Stimulated activated naive CD8-positive, alpha-beta T cell treated with anti-CD3 and anti-CD28 coated beads, Interleukin-15, Interleukin-2, amounts not matched to agents 100 ng/mL and 50 ng/mL, for 24 hours (primary cell): ENCODE measurements around the gene SMIM41.

ENCODE experiments used
- H3K27ac Mint-ChIP-seq: one replicate; pipeline ENCODE4 v1.8.0; 2021; ENCODE audit warnings: mild to moderate bottlenecking, mixed read lengths
- H3K27me3 Mint-ChIP-seq: one replicate; pipeline ENCODE4 v1.8.0; 2021; ENCODE audit warnings: mixed read lengths
- H3K36me3 Mint-ChIP-seq: one replicate; pipeline ENCODE4 v1.8.0; 2021; ENCODE audit warnings: low read depth, mixed read lengths
- H3K4me1 Mint-ChIP-seq: one replicate; pipeline ENCODE4 v1.8.0; 2021; ENCODE audit warnings: low read depth, mixed read lengths
- H3K4me3 Mint-ChIP-seq: one replicate; pipeline ENCODE4 v1.8.0; 2021; ENCODE audit warnings: mild to moderate bottlenecking, mixed read lengths
- H3K9me3 Mint-ChIP-seq: one replicate; pipeline ENCODE4 v1.8.0; 2021; ENCODE audit warnings: mixed read lengths

The SMIM41 gene

GRCh38 chr12:52056801-52057637 is 22.5 kb upstream of the SMIM41 start:
- Mint-ChIP-seq H3K4me3 (no peak overlapping the region), H3K27me3 (no peaks in the 10 kb centered on the region), H3K27ac (peak overlapping the region; percentile 16), H3K4me1 (peaks cover 2% of the 10 kb centered on the region), H3K36me3 (peaks cover 45% of the 10 kb centered on the region), H3K9me3 (no peaks in the 10 kb centered on the region)

GRCh38 chr12:52057638-52058576 is 21.6 kb upstream of the SMIM41 start:
- no peaks in the 10 kb centered on the region for H3K9me3 Mint-ChIP-seq
- peaks cover 36% of the 10 kb centered on the region for H3K36me3 Mint-ChIP-seq
- peaks cover 2% of the 10 kb centered on the region for H3K4me1 Mint-ChIP-seq
- H3K27ac Mint-ChIP-seq: no peak overlapping the region
- no peaks in the 10 kb centered on the region for H3K27me3 Mint-ChIP-seq
- no peak overlapping the region for H3K4me3 Mint-ChIP-seq

- Mint-ChIP-seq H3K4me3 (no peak overlapping the region), H3K27ac (no peak overlapping the region), H3K36me3 (peaks cover 33% of the 10 kb centered on the region), H3K27me3 (no peaks in the 10 kb centered on the region), H3K4me1 (no peaks in the 10 kb centered on the region), H3K9me3 (no peaks in the 10 kb centered on the region)
Measured at GRCh38 chr12:52058631-52059361, 20.7 kb upstream of the SMIM41 start.

- H3K4me3 Mint-ChIP-seq: no peak overlapping the region
- no peaks in the 10 kb centered on the region for H3K4me1 Mint-ChIP-seq
- H3K36me3 Mint-ChIP-seq: peaks cover 27% of the 10 kb centered on the region
- H3K27me3 Mint-ChIP-seq: no peaks in the 10 kb centered on the region
- no peak overlapping the region for H3K27ac Mint-ChIP-seq
- no peaks in the 10 kb centered on the region for H3K9me3 Mint-ChIP-seq
Measured at GRCh38 chr12:52059582-52060497, 19.7 kb upstream of the SMIM41 start.

- Mint-ChIP-seq H3K9me3 (no peaks in the 10 kb centered on the region), H3K27ac (no peak overlapping the region), H3K36me3 (peaks cover 27% of the 10 kb centered on the region), H3K4me3 (no peak overlapping the region), H3K27me3 (no peaks in the 10 kb centered on the region), H3K4me1 (no peaks in the 10 kb centered on the region)
Measured at GRCh38 chr12:52060498-52061177, 18.9 kb upstream of the SMIM41 start.

GRCh38 chr12:52061470-52062166 is 17.9 kb upstream of the SMIM41 start:
- peaks cover 3% of the 10 kb centered on the region for H3K4me1 Mint-ChIP-seq
- no peak overlapping the region for H3K4me3 Mint-ChIP-seq
- no peaks in the 10 kb centered on the region for H3K9me3 Mint-ChIP-seq
- no peak overlapping the region for H3K27ac Mint-ChIP-seq
- H3K36me3 Mint-ChIP-seq: peaks cover 23% of the 10 kb centered on the region
- no peaks in the 10 kb centered on the region for H3K27me3 Mint-ChIP-seq

GRCh38 chr12:52062167-52063081 is 17.1 kb upstream of the SMIM41 start:
- H3K4me1 Mint-ChIP-seq: peaks cover 6% of the 10 kb centered on the region
- peaks cover 16% of the 10 kb centered on the region for H3K36me3 Mint-ChIP-seq
- no peak overlapping the region for H3K27ac Mint-ChIP-seq
- no peaks in the 10 kb centered on the region for H3K27me3 Mint-ChIP-seq
- H3K4me3 Mint-ChIP-seq: no peak overlapping the region
- H3K9me3 Mint-ChIP-seq: no peaks in the 10 kb centered on the region

GRCh38 chr12:52063082-52063924 is 16.2 kb upstream of the SMIM41 start:
- Mint-ChIP-seq H3K27ac (no peak overlapping the region), H3K4me3 (no peak overlapping the region), H3K9me3 (no peaks in the 10 kb centered on the region), H3K27me3 (no peaks in the 10 kb centered on the region), H3K4me1 (peaks cover 6% of the 10 kb centered on the region), H3K36me3 (peaks cover 7% of the 10 kb centered on the region)

GRCh38 chr12:52063981-52064649 is 15.4 kb upstream of the SMIM41 start:
- Mint-ChIP-seq H3K4me1 (peaks cover 9% of the 10 kb centered on the region), H3K9me3 (no peaks in the 10 kb centered on the region), H3K4me3 (no peak overlapping the region), H3K36me3 (peaks cover 5% of the 10 kb centered on the region), H3K27ac (no peak overlapping the region), H3K27me3 (no peaks in the 10 kb centered on the region)

GRCh38 chr12:52066346-52067080 is 13.0 kb upstream of the SMIM41 start:
- H3K27me3 Mint-ChIP-seq: no peaks in the 10 kb centered on the region
- H3K9me3 Mint-ChIP-seq: no peaks in the 10 kb centered on the region
- H3K27ac Mint-ChIP-seq: no peak overlapping the region
- no peaks in the 10 kb centered on the region for H3K36me3 Mint-ChIP-seq
- peaks cover 28% of the 10 kb centered on the region for H3K4me1 Mint-ChIP-seq
- H3K4me3 Mint-ChIP-seq: no peak overlapping the region

GRCh38 chr12:52067081-52067374 is 12.5 kb upstream of the SMIM41 start:
- Mint-ChIP-seq H3K9me3 (no peaks in the 10 kb centered on the region), H3K36me3 (peaks cover 2% of the 10 kb centered on the region), H3K4me1 (peaks cover 33% of the 10 kb centered on the region), H3K4me3 (no peak overlapping the region), H3K27ac (no peak overlapping the region), H3K27me3 (no peaks in the 10 kb centered on the region)
